A549 (cell line): Measurements from ENCODE around the gene GRAP2. TPM values are rescaled to one million over a fixed set of nuclear protein-coding genes. Genes with fewer than 3 reads are reported as not detected.

Experiments used
- ATAC-seq, 2 experiments: fragments of 200-7000 bp in 1 of 2; fragments of >200 bp in 1 of 2; cut with Nextera tagmentation in 1 of 2; cut with Tn5 transposase in 1 of 2; 3 replicates each; pipeline versions ENCODE4 v1.8.0 to v1.9.1; 2018 to 2020; ENCODE audit warnings: mild to moderate bottlenecking in 1 of 2, moderate library complexity in 1 of 2
- CTCF ChIA-PET: fragments of 300-600 bp; sonication (Branson Sonifier 250); formaldehyde crosslinking; extraction: SDS; loops from one replicate; lab custom pipeline; 2021; ENCODE audit warnings: antibody characterized with exemption, inconsistent platforms; lab: Yijun Ruan, JAX
- POLR2A ChIA-PET: fragments of 350-600 bp; formaldehyde crosslinking; extraction: SDS; loops from one replicate; lab custom pipeline; 2021; ENCODE audit warnings: antibody characterized with exemption, inconsistent platforms; lab: Yijun Ruan, JAX
- DNase-seq, 2 experiments: peaks; one replicate each; pipeline versions ENCODE4 v3.0.0 to v3.0.0-alpha.2; 2011 to 2016; ENCODE audit warnings: low read depth in 1 of 2, low spot score in 1 of 2
- FAIRE-seq: peaks from 2 replicates; lab custom pipeline; 2011; peaks lifted over from hg19 to GRCh38; lab: Jason Lieb, UNC
- H3K27ac ChIP-seq, 2 experiments: fragments of >200 bp; sonication (Bioruptor Twin); formaldehyde crosslinking; 3 replicates each; pipeline ENCODE4 v1.5.1; 2016 to 2017
- H3K4me1 ChIP-seq: fragments of >200 bp; sonication (Bioruptor Twin); formaldehyde crosslinking; 3 replicates; pipeline ENCODE4 v1.6.1; 2016
- H3K4me2 ChIP-seq: fragments of >200 bp; sonication (Bioruptor Twin); formaldehyde crosslinking; 3 replicates; pipeline ENCODE4 v1.6.1; 2016
- H3K4me3 ChIP-seq: fragments of >200 bp; sonication (Bioruptor Twin); formaldehyde crosslinking; 3 replicates; pipeline ENCODE4 v1.5.1; 2016
- H3K9me3 ChIP-seq: fragments of >200 bp; sonication (Bioruptor Twin); formaldehyde crosslinking; 3 replicates; pipeline ENCODE4 v1.6.1; 2016
- CBX8 ChIP-seq: fragments of 200-600 bp; sonication (generic); IDR thresholded peaks from 2 replicates; pipeline ENCODE4 v1.6.1; 2016
- CEBPB ChIP-seq, 2 experiments: fragments of >200 bp in 1 of 2; sonication (Bioruptor Twin) in 1 of 2; formaldehyde crosslinking in 1 of 2; IDR thresholded peaks; 2 replicates each; pipeline ENCODE4 v1.6.1; 2012 to 2016
- CTCF ChIP-seq: fragments of >200 bp; sonication (Bioruptor Twin); formaldehyde crosslinking; IDR thresholded peaks from 3 replicates; pipeline ENCODE4 v1.5.1; 2016
- E2F6 ChIP-seq: IDR thresholded peaks from 2 replicates; pipeline ENCODE4 v1.6.1; 2012; ENCODE audit warnings: low read depth, borderline replicate concordance
- EHMT2 ChIP-seq: fragments of 200-600 bp; sonication (generic); IDR thresholded peaks from 2 replicates; pipeline ENCODE4 v1.6.1; 2016; ENCODE audit warnings: antibody characterized with exemption, low read depth, mild to moderate bottlenecking, moderate library complexity
- EP300 ChIP-seq, 2 experiments: fragments of >200 bp; sonication (Bioruptor Twin); formaldehyde crosslinking; IDR thresholded peaks; 2 replicates in 1 of 2; 3 replicates in 1 of 2; pipeline ENCODE4 v1.6.1; 2016 to 2017
- ESRRA ChIP-seq: fragments of 150-350 bp; IDR thresholded peaks from 2 replicates; pipeline ENCODE4 v1.6.1; 2014; ENCODE audit warnings: mild to moderate bottlenecking, low read length, borderline replicate concordance
- FOSL2 ChIP-seq, 2 experiments: fragments of 450-650 bp in 1 of 2; fragments of >200 bp in 1 of 2; sonication (Bioruptor Twin) in 1 of 2; formaldehyde crosslinking; IDR thresholded peaks; 2 replicates each; pipeline versions ENCODE4 v1.5.0 to v1.6.1; 2016 to 2020; ENCODE audit warnings: mild to moderate bottlenecking in 1 of 2, moderate library complexity in 1 of 2
- HOXB13 ChIP-seq: fragments of 250-450 bp; sonication (Bioruptor Pico); IDR thresholded peaks from 2 replicates; pipeline ENCODE4 v1.5.0; 2020; ENCODE audit warnings: low read depth, mild to moderate bottlenecking, moderate library complexity
- HOXB5 ChIP-seq: fragments of 250-450 bp; sonication (Bioruptor Pico); IDR thresholded peaks from 2 replicates; pipeline ENCODE4 v1.5.0; 2020; ENCODE audit warnings: mild to moderate bottlenecking, moderate library complexity
- JUNB ChIP-seq: fragments of >200 bp; sonication (Bioruptor Twin); formaldehyde crosslinking; IDR thresholded peaks from 2 replicates; pipeline ENCODE4 v1.6.1; 2016
- KDM1A ChIP-seq: fragments of 200-600 bp; sonication (generic); IDR thresholded peaks from 2 replicates; pipeline ENCODE4 v1.6.1; 2016; ENCODE audit warnings: low read depth, mild to moderate bottlenecking
- MAFK ChIP-seq: fragments of 450-650 bp; IDR thresholded peaks from 2 replicates; pipeline ENCODE4 v1.6.1; 2014; ENCODE audit not compliant: partially characterized antibody
- NFE2L2 ChIP-seq: fragments of 150-350 bp; conservative IDR thresholded peaks from 2 replicates; pipeline ENCODE4 v1.6.1; 2014; ENCODE audit warnings: low read length
- PBX3 ChIP-seq: IDR thresholded peaks from 2 replicates; pipeline ENCODE4 v1.6.1; 2012
- PHF8 ChIP-seq: fragments of 200-600 bp; sonication (generic); IDR thresholded peaks from 2 replicates; pipeline ENCODE4 v1.6.1; 2016; ENCODE audit warnings: low read depth, mild to moderate bottlenecking, antibody characterized with exemption, moderate library complexity, borderline replicate concordance
- POLR2AphosphoS2 ChIP-seq: conservative IDR thresholded peaks from 2 replicates; pipeline ENCODE4 v1.6.1; 2012; ENCODE audit warnings: low read length, improper control_type of control experiment, inconsistent platforms
- RFX5 ChIP-seq: fragments of 450-650 bp; IDR thresholded peaks from 2 replicates; pipeline ENCODE4 v1.7.1; 2014; ENCODE audit warnings: antibody characterized with exemption, mild to moderate bottlenecking, moderate library complexity
- RNF2 ChIP-seq: fragments of 200-600 bp; sonication (generic); IDR thresholded peaks from 2 replicates; pipeline ENCODE4 v1.6.1; 2016; ENCODE audit warnings: low read depth, mild to moderate bottlenecking, antibody characterized with exemption, moderate library complexity, borderline replicate concordance
- ZSCAN20 ChIP-seq: fragments of 250-450 bp; sonication (Bioruptor Pico); IDR thresholded peaks from 2 replicates; pipeline ENCODE4 v1.8.0; 2022; ENCODE audit warnings: mild to moderate bottlenecking, moderate library complexity
- WGBS: methylation state at CpG from one replicate; pipeline ENCODE4 v1.1.6; 2017; ENCODE audit errors: missing lambda C conversion rate; 5-methylcytosine and 5-hydroxymethylcytosine counted together
- polyA plus RNA-seq, 4 experiments: library from polyadenylated mRNA; depleted of rRNA in 3 of 4; stranded (reverse); fragments of >200 nt; fragmentation: RNase III in 1 of 4; extraction: RNeasy Plus Mini Kit Qiagen cat#74134 plus additional on column Dnase treatment in 1 of 4; gene quantifications; 2 replicates in 3 of 4; 3 replicates in 1 of 4; pipeline ENCODE4 v1.2.3, GENCODE V29; 2011 to 2017
- TF ChIP-seq, protein P1 (sequence below): fragments of >200 bp; sonication (Bioruptor Twin); formaldehyde crosslinking; IDR thresholded peaks from 2 replicates; pipeline ENCODE4 v1.6.1; 2016
- TF ChIP-seq, protein P2 (sequence below): IDR thresholded peaks from 2 replicates; pipeline ENCODE4 v1.6.1; 2012

GRAP2 gene
- polyA plus RNA-seq, 2 of the 4 experiments (the other 2 are of a cell fraction): not detected

- H3K4me3 ChIP-seq: no peak overlapping the region
- ATAC-seq: no peak
- POLR2A ChIA-PET: no interaction called here
- DNase-seq: peak in 1 of 2 experiments; percentile 1
- TF ChIP-seq EHMT2: no peak
- TF ChIP-seq EP300 (IDR thresholded peaks at IDR 0.05): no peak
- no peak for TF ChIP-seq JUNB
- no peak for TF ChIP-seq HOXB13 (CRISPR knock-in tag)
- TF ChIP-seq CBX8: no peak
- no peak for TF ChIP-seq E2F6
- TF ChIP-seq ZSCAN20 (CRISPR knock-in tag): no peak
- no peak for TF ChIP-seq NFE2L2
- TF ChIP-seq PBX3: no peak
- H3K4me1 ChIP-seq: no peaks in the 10 kb centered on the region
- CTCF ChIA-PET: interaction anchor here (1.0 kb wide), 1 partner anchor 179 kb away, joined by 3 read pairs; no protein-coding TSS in a partner anchor
- 46% methylated on average over 3 of the region's 4 CpGs for WGBS
- H3K9me3 ChIP-seq: no peaks in the 10 kb centered on the region
- no peak for FAIRE-seq
- H3K27ac ChIP-seq: no peak overlapping the region
- no peak overlapping the region for H3K4me2 ChIP-seq
These were observed 44.3 kb upstream of the GRAP2 start for GRCh38 chr22:39856588-39856987.

- DNase-seq: no peak
- WGBS: 27% methylated on average over 7 of the region's 7 CpGs
- Histone ChIP-seq H3K9me3 (no peaks in the 10 kb centered on the region), H3K4me2 (no peak overlapping the region), H3K4me1 (no peaks in the 10 kb centered on the region), H3K27ac (no peak overlapping the region), H3K4me3 (no peak overlapping the region)
- ATAC-seq: no peak
- POLR2A ChIA-PET: no interaction called here
- TF ChIP-seq E2F6: no peak
- TF ChIP-seq, protein P1, sequence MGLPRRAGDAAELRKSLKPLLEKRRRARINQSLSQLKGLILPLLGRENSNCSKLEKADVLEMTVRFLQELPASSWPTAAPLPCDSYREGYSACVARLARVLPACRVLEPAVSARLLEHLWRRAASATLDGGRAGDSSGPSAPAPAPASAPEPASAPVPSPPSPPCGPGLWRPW: no peak
- no peak for TF ChIP-seq RFX5
- no peak for TF ChIP-seq ZSCAN20 (CRISPR knock-in tag)
- no peak for TF ChIP-seq MAFK
- TF ChIP-seq HOXB5 (CRISPR knock-in tag): no peak
- no peak for TF ChIP-seq CEBPB (IDR thresholded peaks at IDR 0.05)
- no peak for TF ChIP-seq KDM1A
- no peak for TF ChIP-seq CTCF
- no peak for TF ChIP-seq ESRRA
- TF ChIP-seq RNF2: no peak
- TF ChIP-seq, protein P2, sequence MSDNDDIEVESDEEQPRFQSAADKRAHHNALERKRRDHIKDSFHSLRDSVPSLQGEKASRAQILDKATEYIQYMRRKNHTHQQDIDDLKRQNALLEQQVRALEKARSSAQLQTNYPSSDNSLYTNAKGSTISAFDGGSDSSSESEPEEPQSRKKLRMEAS: no peak
- TF ChIP-seq POLR2AphosphoS2: no peak
- TF ChIP-seq PHF8: no peak
- no peak for TF ChIP-seq NFE2L2
- TF ChIP-seq FOSL2 (IDR thresholded peaks at IDR 0.05): no peak
- no peak for TF ChIP-seq FOSL2 (CRISPR knock-in tag; IDR thresholded peaks at IDR 0.05)
- no peak for FAIRE-seq
- CTCF ChIA-PET: interaction anchor here (1.5 kb wide), 1 partner anchor 36 kb away, joined by 3 read pairs; no protein-coding TSS in a partner anchor
These were observed 40.8 kb upstream of the GRAP2 start for GRCh38 chr22:39859903-39860588.
